ENCODE results near the gene MMADHC. TPM values are rescaled to one million over a fixed set of nuclear protein-coding genes. Genes with fewer than 3 reads are reported as not detected.

MMADHC gene
- total RNA-seq, 1 donor from 2014 or later, result 87.3 TPM

- H3K9me3 Mint-ChIP-seq, result no peaks in the 10 kb centered on the region
Measured at GRCh38 chr2:149552226-149552625, 35.3 kb downstream of the MMADHC start.

GRCh38 chr2:149544692-149545091, 42.9 kb downstream of the MMADHC start:
- H3K27ac Mint-ChIP-seq, result no peak overlapping the region
- no peak for DNase-seq (ENCODE audit: extremely low spot score, unreplicated experiment)
- H3K4me1 Mint-ChIP-seq (ENCODE audit: unreplicated experiment), result no peaks in the 10 kb centered on the region
- no peaks in the 10 kb centered on the region for H3K27me3 Mint-ChIP-seq
- H3K4me3 Mint-ChIP-seq, result no peak overlapping the region
- H3K9me3 Mint-ChIP-seq, result no peaks in the 10 kb centered on the region
- no peaks in the 10 kb centered on the region for H3K36me3 Mint-ChIP-seq
- no peak for TF ChIP-seq CTCF (conservative IDR thresholded peaks at IDR 0.05)

More at GRCh38 chr2:149552226-149552625, 35.3 kb downstream of the MMADHC start:
- H3K27me3 Mint-ChIP-seq, result no peaks in the 10 kb centered on the region
- H3K36me3 Mint-ChIP-seq, result no peaks in the 10 kb centered on the region
- H3K27ac Mint-ChIP-seq, result no peak overlapping the region
- no peak for TF ChIP-seq CTCF (conservative IDR thresholded peaks at IDR 0.05)
- H3K4me1 Mint-ChIP-seq (ENCODE audit: unreplicated experiment), result no peaks in the 10 kb centered on the region
- DNase-seq (ENCODE audit: extremely low spot score, unreplicated experiment), result no peak
- no peak overlapping the region for H3K4me3 Mint-ChIP-seq

DNA sequence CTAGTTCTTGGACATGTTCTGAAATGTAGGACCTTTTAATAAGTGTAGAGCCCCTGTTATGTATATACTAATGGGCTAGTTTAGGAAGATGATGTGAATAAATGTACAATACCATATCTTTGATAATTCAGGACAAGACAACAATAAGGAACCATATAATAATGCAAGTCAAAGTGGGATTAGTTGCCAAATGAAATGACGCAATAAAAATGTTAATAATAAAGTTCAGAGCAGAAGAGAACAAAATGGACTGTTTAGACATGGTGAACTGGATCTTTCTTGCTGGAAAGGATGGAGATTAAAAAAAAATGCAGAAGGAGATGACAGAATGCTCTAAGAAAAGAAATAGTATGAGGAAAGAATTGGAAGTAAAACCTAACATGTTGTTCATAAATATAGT, 43.7 kb downstream of the MMADHC start:
- no peak for DNase-seq (ENCODE audit: extremely low spot score, unreplicated experiment)
- no peak for TF ChIP-seq CTCF (conservative IDR thresholded peaks at IDR 0.05)
- Mint-ChIP-seq H3K4me3 (no peak overlapping the region), H3K4me1 (ENCODE audit: unreplicated experiment) (no peaks in the 10 kb centered on the region), H3K9me3 (no peaks in the 10 kb centered on the region), H3K36me3 (no peaks in the 10 kb centered on the region), H3K27ac (no peak overlapping the region), H3K27me3 (no peaks in the 10 kb centered on the region)

DNA sequence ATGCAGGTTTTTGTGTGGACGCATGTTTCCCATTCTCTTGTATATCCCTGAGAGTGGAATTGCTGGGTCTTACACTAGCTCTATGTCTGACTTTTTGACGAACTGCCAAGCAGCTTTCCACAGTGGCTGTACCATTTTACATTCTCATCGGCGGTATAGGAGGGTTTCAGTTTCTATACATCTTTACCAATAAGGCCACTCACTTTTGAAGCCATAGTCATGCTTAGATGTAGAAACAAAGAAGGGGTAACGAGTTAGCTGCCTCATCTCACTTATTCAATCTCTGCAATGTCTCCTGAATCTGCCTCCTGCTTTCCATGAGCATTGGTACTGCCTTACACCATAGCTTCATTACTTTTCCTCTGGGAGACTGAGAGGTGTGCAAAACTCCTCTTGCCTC, 47.4 kb downstream of the MMADHC start:
- H3K27me3 Mint-ChIP-seq, result no peaks in the 10 kb centered on the region
- DNase-seq (ENCODE audit: extremely low spot score, unreplicated experiment), result no peak
- TF ChIP-seq CTCF (conservative IDR thresholded peaks at IDR 0.05), result no peak
- H3K4me1 Mint-ChIP-seq (ENCODE audit: unreplicated experiment), result peaks cover 6% of the 10 kb centered on the region
- H3K9me3 Mint-ChIP-seq, result no peaks in the 10 kb centered on the region
- no peak overlapping the region for H3K4me3 Mint-ChIP-seq
- H3K27ac Mint-ChIP-seq, result no peak overlapping the region
- H3K36me3 Mint-ChIP-seq, result no peaks in the 10 kb centered on the region

GRCh38 chr2:149538138-149538833, 49.3 kb downstream of the MMADHC start:
- DNase-seq (ENCODE audit: extremely low spot score, unreplicated experiment), result no peak
- TF ChIP-seq CTCF (conservative IDR thresholded peaks at IDR 0.05), result no peak
- no peaks in the 10 kb centered on the region for H3K36me3 Mint-ChIP-seq
- H3K27ac Mint-ChIP-seq, result no peak overlapping the region
- H3K4me1 Mint-ChIP-seq (ENCODE audit: unreplicated experiment), result peaks cover 11% of the 10 kb centered on the region
- H3K27me3 Mint-ChIP-seq, result no peaks in the 10 kb centered on the region
- H3K4me3 Mint-ChIP-seq, result no peak overlapping the region
- H3K9me3 Mint-ChIP-seq, result no peaks in the 10 kb centered on the region
